GM19035 (cell line): ENCODE results near the gene GPR153.
A peak's percentile ranks its signal among the peaks of the same experiment; 100 is the strongest.

Source experiments
- ATAC-seq: cut with Tn5 transposase; IDR thresholded peaks from one replicate; pipeline ENCODE4 v1.9.1; 2021; ENCODE audit not compliant: unreplicated experiment

Gene GPR153

GRCh38 chr1:6270401-6270800, 9.5 kb upstream of the GPR153 start:
- no peak for ATAC-seq

- ATAC-seq, result no peak
Measured at GRCh38 chr1:6269720-6270400, 9.0 kb upstream of the GPR153 start.

- no peak for ATAC-seq
Measured at GRCh38 chr1:6269296-6269695, 8.4 kb upstream of the GPR153 start.

- no peak for ATAC-seq
Measured at GRCh38 chr1:6268415-6268814, 7.5 kb upstream of the GPR153 start.

- no peak for ATAC-seq
Measured at GRCh38 chr1:6267686-6268322, 6.9 kb upstream of the GPR153 start.

- no peak for ATAC-seq
Measured at GRCh38 chr1:6266641-6267040, 5.7 kb upstream of the GPR153 start.

GRCh38 chr1:6265151-6265550, 4.3 kb upstream of the GPR153 start:
- ATAC-seq, result no peak

GRCh38 chr1:6263716-6264115, 2.8 kb upstream of the GPR153 start:
- no peak for ATAC-seq

- ATAC-seq, result no peak
Measured at GRCh38 chr1:6262555-6263420, 1.9 kb upstream of the GPR153 start.

- no peak for ATAC-seq
Measured at GRCh38 chr1:6261615-6261995, 707 bp upstream of the GPR153 start.

- peak; percentile 3 for ATAC-seq
Measured at GRCh38 chr1:6260433-6260934, 414 bp downstream of the GPR153 start.

GRCh38 chr1:6259491-6260362, 1.2 kb downstream of the GPR153 start:
- no peak for ATAC-seq

- ATAC-seq, result no peak
Measured at GRCh38 chr1:6258675-6259074, 2.2 kb downstream of the GPR153 start.

GRCh38 chr1:6257541-6258069, 3.3 kb downstream of the GPR153 start:
- ATAC-seq, result no peak

- no peak for ATAC-seq
Measured at GRCh38 chr1:6256645-6257044, 4.3 kb downstream of the GPR153 start.

GRCh38 chr1:6254691-6255090, 6.2 kb downstream of the GPR153 start:
- no peak for ATAC-seq

GRCh38 chr1:6253380-6253779, 7.5 kb downstream of the GPR153 start:
- ATAC-seq, result no peak

GRCh38 chr1:6252374-6252710, 8.6 kb downstream of the GPR153 start:
- no peak for ATAC-seq

- ATAC-seq, result no peak
Measured at GRCh38 chr1:6251681-6252373, 9.1 kb downstream of the GPR153 start.

GRCh38 chr1:6251233-6251632, 9.7 kb downstream of the GPR153 start:
- no peak for ATAC-seq
